GM21528 (cell line): ENCODE data around the gene EEF1AKMT2.

Experiments
- ATAC-seq: cut with Tn5 transposase; IDR thresholded peaks from one replicate; pipeline ENCODE4 v1.9.1; 2021; ENCODE audit warnings: mild to moderate bottlenecking, moderate library complexity; ENCODE audit not compliant: unreplicated experiment, low FRiP score

EEF1AKMT2 gene

GRCh38 chr10:124739119-124739921 is 52.4 kb downstream of the EEF1AKMT2 start:
- ATAC-seq, result no peak

- no peak for ATAC-seq
These were observed 53.2 kb downstream of the EEF1AKMT2 start for GRCh38 chr10:124738441-124738840.

- no peak for ATAC-seq
These were observed 54.0 kb downstream of the EEF1AKMT2 start for GRCh38 chr10:124737708-124738107.

- no peak for ATAC-seq
These were observed 54.5 kb downstream of the EEF1AKMT2 start for GRCh38 chr10:124737221-124737620.

- ATAC-seq, result no peak
These were observed 55.1 kb downstream of the EEF1AKMT2 start for GRCh38 chr10:124736491-124737136.

- no peak for ATAC-seq
These were observed 56.0 kb downstream of the EEF1AKMT2 start for GRCh38 chr10:124735491-124736286.

GRCh38 chr10:124734311-124735166 is 57.1 kb downstream of the EEF1AKMT2 start:
- ATAC-seq, result no peak

- ATAC-seq, result no peak
These were observed 58.0 kb downstream of the EEF1AKMT2 start for GRCh38 chr10:124733571-124734245.

GRCh38 chr10:124732931-124733570 is 58.6 kb downstream of the EEF1AKMT2 start:
- ATAC-seq, result peak; percentile 58

- no peak for ATAC-seq
These were observed 60.1 kb downstream of the EEF1AKMT2 start for GRCh38 chr10:124731551-124731950.

GRCh38 chr10:124730790-124731189 is 60.9 kb downstream of the EEF1AKMT2 start:
- no peak for ATAC-seq

- no peak for ATAC-seq
These were observed 62.6 kb downstream of the EEF1AKMT2 start for GRCh38 chr10:124728830-124729661.

GRCh38 chr10:124728071-124728829 is 63.4 kb downstream of the EEF1AKMT2 start:
- no peak for ATAC-seq

- no peak for ATAC-seq
These were observed 64.2 kb downstream of the EEF1AKMT2 start for GRCh38 chr10:124727361-124727960.

- ATAC-seq, result no peak
These were observed 65.9 kb downstream of the EEF1AKMT2 start for GRCh38 chr10:124725791-124726190.

GRCh38 chr10:124725171-124725631 is 66.5 kb downstream of the EEF1AKMT2 start:
- no peak for ATAC-seq
